Measurements from ENCODE around the gene CROCC2. TPM values are rescaled to one million over a fixed set of nuclear protein-coding genes. Genes with fewer than 3 reads are reported as not detected.
A peak's percentile ranks its signal among the peaks of the same experiment; 100 is the strongest.

The CROCC2 gene
- total RNA-seq, 6 experiments from 2014 or later = not detected

- no peaks in the 10 kb centered on the region for H3K36me3 Mint-ChIP-seq (ENCODE audit: low read depth)
- H3K27ac Mint-ChIP-seq = no peak overlapping the region
- H3K4me3 Mint-ChIP-seq = no peak overlapping the region
- no peak for DNase-seq
- peaks cover 33% of the 10 kb centered on the region for H3K27me3 Mint-ChIP-seq (ENCODE audit: insufficient read depth)
- H3K9me3 Mint-ChIP-seq = no peaks in the 10 kb centered on the region
- H3K4me1 Mint-ChIP-seq (ENCODE audit: low read depth) = no peaks in the 10 kb centered on the region
- no peak for TF ChIP-seq CTCF (IDR thresholded peaks at IDR 0.05)
Measured at GRCh38 chr2:240871071-240871958, 34.8 kb upstream of the CROCC2 start.

- Mint-ChIP-seq H3K9me3 (no peaks in the 10 kb centered on the region), H3K27me3 (ENCODE audit: insufficient read depth) (peaks cover 24% of the 10 kb centered on the region)
Measured at GRCh38 chr2:240872317-240873097, 33.6 kb upstream of the CROCC2 start.

GRCh38 chr2:240873098-240873788, 32.9 kb upstream of the CROCC2 start:
- TF ChIP-seq CTCF (IDR thresholded peaks at IDR 0.05) = no peak
- peaks cover 18% of the 10 kb centered on the region for H3K27me3 Mint-ChIP-seq (ENCODE audit: insufficient read depth)

More at GRCh38 chr2:240872317-240873097, 33.6 kb upstream of the CROCC2 start:
- H3K4me1 Mint-ChIP-seq (ENCODE audit: low read depth) = no peaks in the 10 kb centered on the region
- no peak for DNase-seq
- no peak overlapping the region for H3K4me3 Mint-ChIP-seq
- H3K36me3 Mint-ChIP-seq (ENCODE audit: low read depth) = no peaks in the 10 kb centered on the region
- no peak for TF ChIP-seq CTCF (IDR thresholded peaks at IDR 0.05)
- H3K27ac Mint-ChIP-seq = no peak overlapping the region

GRCh38 chr2:240873805-240874714, 32.1 kb upstream of the CROCC2 start:
- Mint-ChIP-seq H3K27ac (no peak overlapping the region), H3K27me3 (ENCODE audit: insufficient read depth) (peaks cover 15% of the 10 kb centered on the region), H3K36me3 (ENCODE audit: low read depth) (no peaks in the 10 kb centered on the region), H3K4me1 (ENCODE audit: low read depth) (no peaks in the 10 kb centered on the region), H3K9me3 (no peaks in the 10 kb centered on the region), H3K4me3 (no peak overlapping the region)
- no peak for DNase-seq
- TF ChIP-seq CTCF (IDR thresholded peaks at IDR 0.05) = 0 out of 2 replicates have a peak, but pooled peaks have one; percentile 10

More at GRCh38 chr2:240873098-240873788, 32.9 kb upstream of the CROCC2 start:
- Mint-ChIP-seq H3K4me3 (no peak overlapping the region), H3K9me3 (no peaks in the 10 kb centered on the region), H3K27ac (no peak overlapping the region), H3K36me3 (ENCODE audit: low read depth) (no peaks in the 10 kb centered on the region), H3K4me1 (ENCODE audit: low read depth) (no peaks in the 10 kb centered on the region)
- DNase-seq = no peak
